ENCODE measurements around the gene SLX4.

Gene SLX4

DNA sequence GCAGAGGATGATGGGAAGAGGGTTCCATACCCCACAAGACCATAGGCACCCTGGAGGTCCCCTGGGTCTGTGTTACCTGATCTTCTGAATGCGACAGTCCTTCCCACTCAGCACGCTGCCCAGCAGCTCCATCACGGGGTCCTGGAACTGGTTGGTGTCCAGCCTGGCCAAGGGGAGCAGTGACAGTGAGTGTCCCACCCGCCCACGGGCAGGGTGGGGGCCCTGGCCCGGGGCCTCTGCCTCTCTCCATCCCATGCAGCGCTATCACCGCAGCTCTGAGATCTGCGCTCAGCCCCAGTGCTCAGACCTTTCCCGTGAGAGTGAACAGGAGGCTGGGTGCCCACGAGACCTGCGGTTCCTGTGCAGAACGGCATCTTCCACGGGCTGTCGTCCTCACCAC lies 49.8 kb downstream of the SLX4 start:
- DNase-seq (ENCODE audit: low read depth in 2 of 3, low spot score in 2 of 3), result no peak

DNA sequence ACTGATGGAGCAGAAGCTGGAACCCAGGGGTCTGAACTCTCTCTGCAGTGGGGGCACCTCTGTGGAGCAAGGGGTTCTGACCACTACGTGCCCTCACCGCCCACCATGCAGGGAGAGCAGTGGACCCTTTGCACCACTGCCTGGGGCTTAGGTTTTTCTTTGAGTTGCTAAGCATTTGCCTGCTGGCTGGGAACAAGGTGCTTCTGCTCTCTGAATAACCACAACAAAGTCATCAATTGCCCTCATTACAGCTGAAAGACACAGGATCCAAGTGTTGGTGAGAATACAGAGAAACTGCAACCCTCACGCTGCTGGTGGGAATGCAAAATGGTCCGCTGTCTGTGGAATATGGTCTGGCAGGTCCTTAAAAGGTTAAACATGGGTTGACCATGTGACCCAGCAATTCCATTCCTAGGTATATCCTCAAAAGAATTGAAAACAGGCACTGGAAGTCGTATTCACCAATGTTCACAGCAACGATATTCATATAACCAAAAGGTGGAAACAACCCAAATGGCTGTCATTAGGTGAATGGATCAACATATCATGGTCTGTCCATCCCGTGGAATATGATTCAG lies 57.0 kb downstream of the SLX4 start:
- DNase-seq (ENCODE audit: low read depth in 2 of 3, low spot score in 2 of 3), result no peak

DNA sequence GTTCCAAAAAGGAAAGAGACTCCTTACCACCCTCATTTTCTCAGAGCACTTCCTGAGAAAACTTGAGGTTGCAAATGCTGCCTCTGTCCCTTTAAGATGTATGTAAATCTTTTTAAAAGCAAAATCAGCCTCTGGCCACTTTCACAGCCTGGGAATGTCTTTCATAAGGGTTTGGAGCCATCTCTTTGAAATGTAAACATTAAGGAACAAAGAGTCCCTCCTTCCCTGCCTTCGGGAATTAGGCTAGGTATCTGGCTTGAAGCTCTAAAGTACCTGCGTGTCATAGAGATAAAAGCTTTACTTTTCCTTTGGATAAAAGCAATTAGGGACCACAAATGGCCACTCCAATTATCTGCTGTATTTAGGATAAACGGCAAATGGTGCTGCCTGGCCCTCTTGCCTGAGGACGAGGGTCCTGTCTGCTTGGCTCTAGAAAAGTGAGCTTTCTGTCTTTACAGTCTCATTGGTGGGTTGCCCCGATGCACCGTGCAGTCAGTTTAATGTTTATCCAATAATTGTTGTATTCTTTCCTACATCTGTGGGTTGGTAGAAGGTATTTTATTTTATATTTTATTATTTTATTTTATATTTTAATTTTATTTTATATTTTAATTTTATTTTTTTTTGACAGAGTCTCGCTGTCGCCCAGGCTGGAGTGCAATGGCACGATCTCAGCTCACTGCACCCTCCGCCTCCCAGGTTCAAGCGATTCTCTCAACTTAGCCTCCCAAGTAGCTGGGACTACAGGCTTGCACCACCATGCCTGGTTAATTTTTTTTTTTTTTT lies 58.1 kb downstream of the SLX4 start:
- DNase-seq (ENCODE audit: low read depth in 2 of 3, low spot score in 2 of 3), result no peak

GRCh38 chr16:3550851-3551847 lies 60.3 kb downstream of the SLX4 start:
- DNase-seq (ENCODE audit: low read depth in 2 of 3, low spot score in 2 of 3), result no peak

DNA sequence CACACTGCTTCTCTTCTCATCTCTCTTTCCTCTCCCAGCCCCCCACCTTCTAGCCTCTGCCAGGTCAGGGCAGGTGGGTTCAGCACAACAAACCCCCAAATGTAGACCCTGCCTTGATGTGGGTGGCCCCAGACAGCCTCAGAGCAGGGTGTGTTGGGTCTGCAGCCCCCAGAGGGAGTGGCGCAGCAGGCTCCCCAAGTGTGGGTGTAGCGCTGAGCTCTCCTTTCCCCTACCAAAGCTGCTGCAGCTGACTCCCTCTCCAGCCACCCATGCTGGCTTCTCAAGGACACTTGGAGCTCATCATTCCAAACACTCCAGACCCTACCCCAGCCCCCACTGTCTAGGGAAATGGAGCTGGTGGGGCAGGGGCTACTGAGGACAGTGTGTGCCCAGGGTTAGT lies 61.5 kb downstream of the SLX4 start:
- DNase-seq (ENCODE audit: low read depth in 2 of 3, low spot score in 2 of 3), result no peak

GRCh38 chr16:3548859-3549258 lies 62.5 kb downstream of the SLX4 start:
- DNase-seq (ENCODE audit: low read depth in 2 of 3, low spot score in 2 of 3), result no peak

DNA sequence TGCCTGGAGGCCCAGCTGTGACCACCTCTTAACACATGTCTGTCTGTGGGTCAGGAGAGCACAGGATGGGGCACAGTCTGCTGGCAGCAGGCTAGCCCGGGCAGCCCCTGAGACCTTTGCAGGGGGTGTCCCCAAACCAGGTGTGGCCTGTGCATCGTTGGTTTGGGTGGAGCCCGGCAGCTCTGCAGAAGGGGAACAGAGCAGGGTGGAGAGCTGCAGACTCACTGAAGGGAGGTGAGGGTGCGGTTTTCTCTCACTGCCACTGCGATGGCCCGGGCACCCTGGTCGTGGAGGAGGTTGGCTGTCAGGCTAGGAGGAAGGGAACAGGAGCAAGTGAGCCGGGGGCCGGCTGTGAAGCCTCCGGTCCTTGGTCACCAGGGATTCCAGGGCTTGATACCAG lies 63.0 kb downstream of the SLX4 start:
- DNase-seq (ENCODE audit: low read depth in 2 of 3, low spot score in 2 of 3), result no peak

GRCh38 chr16:3546986-3547682 lies 64.3 kb downstream of the SLX4 start:
- no peak for DNase-seq (ENCODE audit: low read depth in 2 of 3, low spot score in 2 of 3)

- DNase-seq (ENCODE audit: low read depth in 2 of 3, low spot score in 2 of 3), result no peak
Observed at GRCh38 chr16:3542601-3543373, 68.6 kb downstream of the SLX4 start.

DNA sequence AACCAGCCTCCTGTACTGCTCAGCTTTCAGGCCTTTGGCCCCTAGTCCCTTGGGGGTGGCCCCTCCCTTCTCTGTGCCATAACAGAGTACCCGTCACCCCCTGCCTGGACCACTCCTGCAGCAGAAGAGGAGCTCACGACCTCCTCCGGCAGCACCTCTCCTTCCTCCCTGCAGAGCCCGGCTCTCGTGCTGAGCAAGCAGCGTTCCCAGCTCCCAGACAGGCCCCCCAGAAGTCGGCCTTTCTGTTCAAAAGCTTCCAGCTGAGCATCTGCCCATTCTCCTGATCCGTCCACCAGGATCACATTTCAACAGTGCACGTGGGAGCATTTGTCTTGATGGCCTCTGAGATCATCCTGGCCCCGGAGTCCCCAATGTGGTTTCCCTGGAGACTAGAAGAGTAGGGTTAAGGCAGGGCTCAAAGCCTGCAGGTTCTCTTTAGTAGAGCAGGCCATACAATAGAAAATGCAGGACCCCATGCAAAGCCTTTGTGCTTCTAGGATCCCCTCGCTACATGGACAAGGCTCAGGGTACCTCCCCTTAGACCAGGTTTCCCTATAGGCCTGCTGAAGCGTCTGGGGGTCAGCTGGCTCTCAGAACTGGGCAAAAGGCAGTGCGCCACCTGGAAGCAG lies 69.8 kb downstream of the SLX4 start:
- no peak for DNase-seq (ENCODE audit: low read depth in 2 of 3, low spot score in 2 of 3)

DNA sequence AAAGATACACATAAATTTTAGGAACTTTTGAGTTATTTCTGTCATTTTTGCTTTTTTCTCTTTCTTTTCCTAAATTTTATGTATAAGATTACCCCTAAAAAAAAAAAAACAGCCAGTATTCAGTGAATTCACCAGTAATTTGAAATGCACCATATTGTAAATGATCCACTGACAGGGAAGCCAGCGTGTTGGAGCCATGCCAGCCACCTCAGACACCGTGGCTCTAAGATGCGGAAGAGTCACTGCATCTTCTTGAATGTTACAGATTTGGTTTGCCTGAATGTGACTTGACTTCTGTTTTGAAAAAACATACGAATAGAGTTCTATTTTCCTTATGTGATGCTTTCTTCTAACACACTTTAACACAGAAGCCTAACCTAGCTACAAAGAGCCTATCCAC lies 73.2 kb downstream of the SLX4 start:
- no peak for DNase-seq (ENCODE audit: low read depth in 2 of 3, low spot score in 2 of 3)

- no peak for DNase-seq (ENCODE audit: low read depth in 2 of 3, low spot score in 2 of 3)
Observed at GRCh38 chr16:3536851-3537250, 74.6 kb downstream of the SLX4 start.

DNA sequence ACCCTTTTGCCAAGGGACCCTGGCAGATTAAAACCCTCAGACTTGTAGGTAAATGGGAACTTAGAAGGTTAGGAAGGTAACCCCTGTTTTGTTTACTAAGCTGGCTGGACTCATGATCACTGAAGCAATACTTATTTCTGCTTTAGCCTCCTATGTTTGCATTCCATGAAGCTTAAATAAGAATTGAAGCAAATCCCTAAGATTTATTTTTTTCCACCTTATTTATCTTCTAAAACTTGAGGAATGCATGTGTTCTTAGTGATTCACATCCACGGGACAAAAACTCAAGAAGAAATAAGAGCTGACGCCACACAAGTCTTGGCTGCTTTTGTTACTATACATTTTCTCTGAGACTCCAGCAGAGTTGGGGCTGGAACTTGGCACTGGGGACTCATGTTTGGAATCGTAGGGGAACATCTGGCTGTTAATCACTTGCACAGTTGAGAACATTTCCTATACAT lies 75.1 kb downstream of the SLX4 start:
- DNase-seq (ENCODE audit: low read depth in 2 of 3, low spot score in 2 of 3), result no peak

- no peak for DNase-seq (ENCODE audit: low read depth in 2 of 3, low spot score in 2 of 3)
Observed at GRCh38 chr16:3534126-3534525, 77.3 kb downstream of the SLX4 start.

GRCh38 chr16:3532741-3533140 lies 78.7 kb downstream of the SLX4 start:
- DNase-seq (ENCODE audit: low read depth in 2 of 3, low spot score in 2 of 3), result no peak
